HCT116 (cell line): ENCODE measurements around the gene HMCN1. TPM values are rescaled to one million over a fixed set of nuclear protein-coding genes. Genes with fewer than 3 reads are reported as not detected.

Source experiments
- ATAC-seq: fragments of 200-7000 bp; cut with Tn5 transposase; 2 replicates; pipeline ENCODE4 v1.9.1; 2020; ENCODE audit warnings: mild to moderate bottlenecking, moderate library complexity
- BruUV-seq: library from RNA; stranded (reverse); fragments of 400-500 nt; replicated peaks from 2 replicates; lab custom pipeline; 2021; lab: Mats Ljungman, UMichigan
- CTCF ChIA-PET: fragments of 300-600 bp; sonication (Branson Sonifier 250); formaldehyde crosslinking; loops from one replicate; lab custom pipeline; 2021; ENCODE audit warnings: antibody characterized with exemption; lab: Charles Lee
- POLR2A ChIA-PET: fragments of 300-600, 350-600 bp; sonication (Branson Sonifier 250); formaldehyde crosslinking; loops from one replicate; lab custom pipeline; 2021; ENCODE audit warnings: antibody characterized with exemption; lab: Charles Lee
- RAD21 ChIA-PET, 2 experiments: fragments of 300-600 bp; sonication (Branson Sonifier 250); formaldehyde crosslinking; loops; one replicate each; lab custom pipeline; 2023; ENCODE audit warnings: low total read pairs in 2 of 2; ENCODE audit not compliant: uncharacterized antibody in 2 of 2, unreplicated experiment in 2 of 2, low non-redundant PET in 1 of 2; lab: Charles Lee
- DNase-seq: peaks from one replicate; pipeline ENCODE4 v3.0.0-alpha.2; 2010; ENCODE audit warnings: low read depth, low spot score
- H2AFZ ChIP-seq: fragments of 200-600 bp; shearing (Covaris generic), sonication (generic); 2 replicates; pipeline ENCODE4 v1.6.1; 2017; ENCODE audit warnings: low read depth, mixed run types, mixed read lengths, antibody characterized with exemption, low read length; ENCODE audit not compliant: poor library complexity, severe bottlenecking
- H3K27ac ChIP-seq: 2 replicates; pipeline ENCODE4 v1.5.1; 2012; ENCODE audit warnings: low read depth, low read length
- H3K27me3 ChIP-seq: fragments of 200-600 bp; sonication (generic); 2 replicates; pipeline ENCODE4 v1.6.1; 2016; ENCODE audit warnings: mixed run types, low read length, mixed read lengths; ENCODE audit not compliant: insufficient read depth
- H3K36me3 ChIP-seq, 2 experiments: fragments of 200-500 bp in 1 of 2; fragments of 200-600 bp in 1 of 2; sonication (Bioruptor generic) in 1 of 2; sonication (generic) in 1 of 2; 2 replicates each; pipeline versions ENCODE4 v1.5.1 to v1.6.1; 2014 to 2016; ENCODE audit warnings: low read length in 2 of 2, inconsistent platforms in 1 of 2, mixed read lengths in 1 of 2, mixed run types in 1 of 2; ENCODE audit not compliant: insufficient read depth in 2 of 2, control insufficient read depth in 1 of 2
- H3K4me1 ChIP-seq, 2 experiments: fragments of 200-600 bp in 1 of 2; sonication (generic) in 1 of 2; 2 replicates each; pipeline versions ENCODE4 v1.5.1 to v1.6.1; 2012 to 2017; ENCODE audit warnings: low read length in 2 of 2, inconsistent platforms in 1 of 2, mild to moderate bottlenecking in 1 of 2, mixed read lengths in 1 of 2, mixed run types in 1 of 2, moderate library complexity in 1 of 2; ENCODE audit not compliant: insufficient read depth in 2 of 2, control insufficient read depth in 1 of 2
- H3K4me2 ChIP-seq: fragments of 200-600 bp; sonication (generic); 2 replicates; pipeline ENCODE4 v1.6.1; 2017; ENCODE audit warnings: mixed run types, low read length, mixed read lengths
- H3K4me3 ChIP-seq, 2 experiments: fragments of 200-600 bp in 1 of 2; sonication (generic) in 1 of 2; replicated peaks in 1 of 2; 2 replicates each; pipeline ENCODE4 v1.5.1; 2011 to 2016; ENCODE audit warnings: low read length in 2 of 2, control low read depth in 1 of 2, low read depth in 1 of 2, mild to moderate bottlenecking in 1 of 2, mixed read lengths in 1 of 2, mixed run types in 1 of 2
- H3K79me2 ChIP-seq: fragments of 200-600 bp; sonication (generic); 2 replicates; pipeline ENCODE4 v1.6.1; 2017; ENCODE audit warnings: mild to moderate bottlenecking, mixed run types, low read length, moderate library complexity, mixed read lengths; ENCODE audit not compliant: insufficient read depth
- H3K9ac ChIP-seq: fragments of 200-600 bp; sonication (generic); 2 replicates; pipeline ENCODE4 v1.6.1; 2016; ENCODE audit warnings: low read length, mixed read lengths
- H3K9me2 ChIP-seq: fragments of 200-600 bp; sonication (generic), shearing (Covaris generic); 2 replicates; pipeline ENCODE4 v1.6.1; 2017; ENCODE audit warnings: mixed run types, mild to moderate bottlenecking, moderate library complexity; ENCODE audit not compliant: insufficient read depth
- H3K9me3 ChIP-seq, 2 experiments: fragments of 200-500 bp in 1 of 2; fragments of 200-600 bp in 1 of 2; sonication (Bioruptor generic) in 1 of 2; sonication (generic) in 1 of 2; 2 replicates each; pipeline ENCODE4 v1.6.1; 2014 to 2017; ENCODE audit warnings: low read length in 2 of 2, mixed read lengths in 2 of 2, inconsistent platforms in 1 of 2, low read depth in 1 of 2, mild to moderate bottlenecking in 1 of 2, mixed run types in 1 of 2, moderate library complexity in 1 of 2; ENCODE audit not compliant: control insufficient read depth in 1 of 2, insufficient read depth in 1 of 2
- H4K20me1 ChIP-seq: fragments of 200-600 bp; sonication (generic), shearing (Covaris generic); 2 replicates; pipeline ENCODE4 v1.6.1; 2017; ENCODE audit warnings: mixed run types, mild to moderate bottlenecking, moderate library complexity; ENCODE audit not compliant: insufficient read depth
- CTCF ChIP-seq, 3 experiments: fragments of 200-600 bp in 1 of 3; sonication (generic) in 1 of 3; IDR thresholded peaks in 2 of 3; conservative IDR thresholded peaks in 1 of 3; 2 replicates each; pipeline ENCODE4 v1.5.1; 2012 to 2017; ENCODE audit warnings: low read depth in 2 of 3, low read length in 2 of 3, antibody characterized with exemption in 1 of 3, borderline replicate concordance in 1 of 3, control low read depth in 1 of 3, mild to moderate bottlenecking in 1 of 3, mixed read lengths in 1 of 3, mixed run types in 1 of 3, moderate library complexity in 1 of 3; ENCODE audit not compliant: insufficient read depth in 1 of 3
- EGR1 ChIP-seq: IDR thresholded peaks from 2 replicates; pipeline ENCODE4 v1.6.1; 2012; ENCODE audit warnings: low read depth
- ELF1 ChIP-seq: IDR thresholded peaks from 2 replicates; pipeline ENCODE4 v1.6.1; 2012; ENCODE audit warnings: low read depth, borderline replicate concordance
- EZH2 ChIP-seq: fragments of 200-600 bp; sonication (generic); IDR thresholded peaks from 2 replicates; pipeline ENCODE4 v1.6.1; 2017; ENCODE audit warnings: antibody characterized with exemption, mixed run types
- JUND ChIP-seq: IDR thresholded peaks from 2 replicates; pipeline ENCODE4 v1.6.1; 2012
- POLR2A ChIP-seq: IDR thresholded peaks from 2 replicates; pipeline ENCODE4 v1.7.0; 2011; ENCODE audit warnings: borderline replicate concordance; ENCODE audit not compliant: insufficient read depth, insufficient read length; ENCODE audit errors: extremely low read depth
- RAD21 ChIP-seq: IDR thresholded peaks from 2 replicates; pipeline ENCODE4 v1.6.1; 2012; ENCODE audit warnings: low read depth, mild to moderate bottlenecking
- REST ChIP-seq: IDR thresholded peaks from 2 replicates; pipeline ENCODE4 v1.6.1; 2012; ENCODE audit warnings: low read depth
- SIN3A ChIP-seq: IDR thresholded peaks from 2 replicates; pipeline ENCODE4 v1.6.1; 2012; ENCODE audit warnings: low read depth
- intact Hi-C: fragments of 100-400 bp; cut with micrococcal nuclease; formaldehyde crosslinking; loops from 2 replicates; pipeline ENCODE4 v1.10.0; 2022
- total RNA-seq: library from RNA; stranded (reverse); gene quantifications from one replicate; pipeline ENCODE4 v1.2.1, GENCODE V29; 2021; ENCODE audit not compliant: unreplicated experiment

HMCN1 gene
- total RNA-seq, 1 experiment from 2014 or later, result 0.59 TPM

GRCh38 chr1:185774394-185774793, 40.2 kb downstream of the HMCN1 start:
- CTCF ChIA-PET, result no interaction called here
- DNase-seq, result no peak
- no peaks in the 10 kb centered on the region for H3K27me3 ChIP-seq

GRCh38 chr1:185775501-185775900, 41.3 kb downstream of the HMCN1 start:
- no peak overlapping the region for H2AFZ ChIP-seq
- H3K79me2 ChIP-seq, result no peaks in the 10 kb centered on the region
- ChIA-PET CTCF (no interaction called here), POLR2A (no interaction called here), RAD21 (no interaction called here)
- no peak overlapping the region for H3K4me2 ChIP-seq
- ATAC-seq (no peak), DNase-seq (no peak)
- H3K27ac ChIP-seq, result no peak overlapping the region
- no peak overlapping the region for H3K4me3 ChIP-seq
- no TSS peak for BruUV-seq
- intact Hi-C loops, result no loop called here
- H3K9me3 ChIP-seq, result no peaks in the 10 kb centered on the region
- H3K36me3 ChIP-seq, result no peaks in the 10 kb centered on the region
- no peaks in the 10 kb centered on the region for H4K20me1 ChIP-seq
- TF ChIP-seq REST (no peak), EGR1 (no peak), EZH2 (no peak), RAD21 (no peak), ELF1 (no peak)
- H3K9me2 ChIP-seq, result no peaks in the 10 kb centered on the region
- H3K4me1 ChIP-seq, result no peaks in the 10 kb centered on the region
- H3K27me3 ChIP-seq, result no peaks in the 10 kb centered on the region
- H3K9ac ChIP-seq, result no peak overlapping the region

More at GRCh38 chr1:185774394-185774793, 40.2 kb downstream of the HMCN1 start:
- Histone ChIP-seq H3K36me3 (no peaks in the 10 kb centered on the region), H4K20me1 (no peaks in the 10 kb centered on the region), H3K4me1 (no peaks in the 10 kb centered on the region), H3K79me2 (no peaks in the 10 kb centered on the region), H3K9me3 (no peaks in the 10 kb centered on the region), H3K27ac (no peak overlapping the region), H3K9ac (no peak overlapping the region), H3K9me2 (no peaks in the 10 kb centered on the region), H3K4me2 (no peak overlapping the region), H3K4me3 (no peak overlapping the region), H2AFZ (no peak overlapping the region)
- POLR2A ChIA-PET, result no interaction called here
- ATAC-seq, result no peak
- TF ChIP-seq EGR1 (no peak), JUND (no peak), POLR2A (no peak), SIN3A (no peak), CTCF (IDR thresholded peaks at IDR 0.05 in 2 of 3, conservative IDR thresholded peaks at IDR 0.05 in 1 of 3; ENCODE audit: borderline replicate concordance in 1 of 3, insufficient read depth in 1 of 3, low read depth in 2 of 3, low read length in 2 of 3) (no peak)
- RAD21 ChIA-PET, result no interaction called here
- BruUV-seq, result no TSS peak
- intact Hi-C loops, result no loop called here
